Hypothalamus (tissue), 51 donors: ENCODE results near the gene FERMT3.
"Not testable (repeated sequence)": the region's sequence is repeated elsewhere in the genome, so short reads cannot be mapped to it uniquely, and the experiment has no call there.

ENCODE experiments used
- DNase-seq, 51 donors: peaks; one replicate each; lab custom pipeline; 2025; lab: John Stamatoyannopoulos, UW

Gene FERMT3

GRCh38 chr11:64206457-64207255 lies at the start of gene FERMT3:
Gene FERMT3 (plus strand): TSS chr11:64206721. CDS start chr11:64207365, 644 bp downstream.
- peak in 9 of 51 donors; percentile 12 to 30 (median 23) for DNase-seq

DNA sequence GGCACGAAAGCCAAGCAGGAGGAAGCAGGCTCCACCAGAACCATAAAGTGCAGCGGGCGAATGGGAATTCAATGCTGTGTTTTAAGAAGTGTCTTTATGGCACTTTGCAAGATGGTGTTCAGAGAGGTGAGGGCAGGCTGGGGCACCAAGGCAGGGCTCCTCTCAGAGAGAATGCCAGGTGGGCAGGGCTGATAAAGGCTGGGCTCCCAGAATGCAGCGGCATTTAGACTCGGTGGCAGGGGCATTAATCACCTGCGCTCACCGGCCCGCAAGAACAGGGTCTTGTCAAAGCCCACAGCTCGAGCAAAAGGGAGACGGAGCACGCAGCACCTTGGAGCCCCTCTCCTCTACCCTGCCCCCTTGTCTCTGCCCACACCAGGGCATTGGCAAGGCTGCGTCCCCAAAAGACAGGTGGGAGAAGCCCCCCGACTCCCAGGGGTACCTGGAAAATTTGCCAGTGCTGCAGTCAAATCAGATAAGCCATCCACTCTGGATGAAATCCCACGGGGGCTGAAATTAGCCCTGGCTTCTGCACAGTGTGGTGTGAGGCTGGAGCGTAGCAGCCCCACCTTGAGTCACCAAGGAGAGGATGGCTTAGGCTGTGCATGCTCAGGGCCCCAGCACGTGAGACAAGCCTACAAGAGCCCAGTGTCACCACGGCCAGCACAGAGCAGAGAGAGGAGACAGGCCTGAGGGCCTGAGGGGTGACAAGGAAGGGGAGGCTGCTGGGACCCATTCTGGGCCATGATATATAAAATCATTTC lies 48.7 kb upstream of the FERMT3 start:
- no peak for DNase-seq

- no peak for DNase-seq
Measured at GRCh38 chr11:64161037-64161436, 45.5 kb upstream of the FERMT3 start.

DNA sequence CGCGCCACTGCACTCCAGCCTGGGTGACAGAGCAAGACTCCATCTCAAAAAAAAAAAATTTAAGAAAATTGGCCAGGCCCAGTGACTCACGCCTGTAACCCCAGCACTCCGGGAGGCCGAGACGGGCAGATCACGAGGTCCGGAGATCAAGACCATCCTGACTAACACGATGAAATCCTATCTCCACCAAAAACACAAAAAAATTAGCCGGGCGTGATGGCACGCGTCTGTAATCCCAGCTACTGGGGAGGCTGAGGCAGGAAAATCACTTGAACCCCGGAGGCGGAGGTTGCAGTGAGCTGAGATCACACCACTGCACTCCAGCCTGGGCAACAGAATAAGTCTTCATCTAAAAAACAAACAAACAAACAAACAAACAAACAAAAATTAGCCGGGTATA lies 43.8 kb upstream of the FERMT3 start:
- DNase-seq = not testable (repeated sequence)

GRCh38 chr11:64163951-64164350 lies 42.6 kb upstream of the FERMT3 start:
- DNase-seq = no peak

GRCh38 chr11:64164392-64165312 lies 41.9 kb upstream of the FERMT3 start:
- DNase-seq = peak in 1 of 51 donors; percentile 29

GRCh38 chr11:64165481-64165841 lies 41.1 kb upstream of the FERMT3 start:
- peak in 1 of 51 donors; percentile 37 for DNase-seq

DNA sequence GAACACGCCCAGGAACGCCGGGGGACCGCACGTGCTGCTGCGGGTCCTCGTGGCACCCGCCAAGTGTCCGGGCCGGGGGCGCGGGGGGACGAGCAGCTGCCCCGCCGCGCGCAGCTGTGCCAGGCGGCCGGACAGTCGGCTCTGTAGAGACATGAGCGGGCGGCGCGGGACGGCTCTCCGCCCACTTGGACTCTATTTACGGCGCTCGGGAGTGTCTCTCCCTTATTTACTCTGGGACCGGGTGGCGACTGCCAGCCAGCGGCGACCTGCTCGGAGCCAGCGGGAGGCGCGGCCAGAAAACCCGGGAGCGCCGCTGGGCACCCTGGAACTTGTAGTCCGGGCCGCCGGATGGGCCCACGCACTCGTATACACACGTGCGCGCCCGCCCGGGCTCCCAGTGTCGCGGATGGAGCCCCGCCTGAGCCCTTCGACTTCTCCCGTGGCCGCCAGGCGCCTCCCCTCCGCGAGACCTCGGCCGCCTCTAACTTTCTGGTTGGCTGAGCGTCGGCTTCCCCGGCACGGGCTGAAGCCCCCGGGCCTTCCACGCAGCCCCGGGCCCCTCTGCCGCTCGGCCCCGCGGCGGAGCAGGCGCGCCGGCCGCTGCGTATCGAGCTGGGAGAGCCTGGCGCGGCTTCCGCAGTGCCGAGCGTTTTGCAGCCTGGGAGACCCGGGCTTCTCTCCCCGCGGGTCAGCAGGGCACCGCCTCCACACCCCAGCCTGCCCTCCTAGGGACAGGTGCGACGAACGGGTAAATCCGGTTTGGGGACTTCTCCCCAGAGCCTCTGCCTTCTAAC lies 40.5 kb upstream of the FERMT3 start, which contains the start of gene MACROD1:
Gene MACROD1 (minus strand): TSS at position 272 of the 794 bp plus-strand sequence. CDS start 119 bp downstream, at position 153.
- DNase-seq = peak in 43 of 51 donors; percentile 28 to 85 (median 64)

DNA sequence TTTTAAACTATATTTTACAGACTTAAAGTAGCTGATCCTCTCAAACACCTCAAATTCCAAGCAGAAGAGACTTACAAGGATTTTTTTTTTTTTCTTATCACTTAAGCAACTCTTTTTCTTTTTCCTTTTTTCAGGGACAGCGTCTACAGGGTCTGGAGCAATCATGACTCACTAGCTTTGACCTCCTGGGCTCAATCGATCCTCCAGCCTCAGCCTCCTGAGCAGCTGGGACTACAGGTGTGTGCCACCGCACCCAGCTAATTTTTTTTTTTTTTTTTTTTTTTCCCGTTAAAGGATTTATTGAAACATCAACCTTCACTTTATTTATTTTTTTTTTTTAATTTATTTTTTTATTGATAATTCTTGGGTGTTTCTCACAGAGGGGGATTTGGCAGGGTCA lies 36.1 kb upstream of the FERMT3 start:
- DNase-seq = no peak

- no peak for DNase-seq
Measured at GRCh38 chr11:64173616-64174355, 32.7 kb upstream of the FERMT3 start.

GRCh38 chr11:64176751-64177150 lies 29.8 kb upstream of the FERMT3 start:
- DNase-seq = no peak

DNA sequence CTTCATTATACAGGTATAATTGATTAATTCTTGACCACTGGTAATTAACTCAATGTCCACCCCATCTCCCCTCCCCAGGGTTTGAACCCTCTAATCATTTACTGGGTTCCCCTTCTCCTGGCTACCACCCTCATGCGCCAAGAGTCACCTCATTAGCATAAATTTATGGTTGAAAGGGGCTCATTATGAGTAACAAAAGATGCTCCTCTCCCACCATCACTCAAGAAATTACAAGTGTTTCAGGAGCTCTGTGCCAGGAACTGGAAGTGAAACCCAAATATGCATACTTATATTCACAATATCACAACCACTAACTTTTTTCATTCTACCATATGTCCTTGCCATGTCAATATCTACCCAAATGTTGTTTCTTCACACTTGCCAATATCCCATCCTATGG lies 28.3 kb upstream of the FERMT3 start:
- no peak for DNase-seq

DNA sequence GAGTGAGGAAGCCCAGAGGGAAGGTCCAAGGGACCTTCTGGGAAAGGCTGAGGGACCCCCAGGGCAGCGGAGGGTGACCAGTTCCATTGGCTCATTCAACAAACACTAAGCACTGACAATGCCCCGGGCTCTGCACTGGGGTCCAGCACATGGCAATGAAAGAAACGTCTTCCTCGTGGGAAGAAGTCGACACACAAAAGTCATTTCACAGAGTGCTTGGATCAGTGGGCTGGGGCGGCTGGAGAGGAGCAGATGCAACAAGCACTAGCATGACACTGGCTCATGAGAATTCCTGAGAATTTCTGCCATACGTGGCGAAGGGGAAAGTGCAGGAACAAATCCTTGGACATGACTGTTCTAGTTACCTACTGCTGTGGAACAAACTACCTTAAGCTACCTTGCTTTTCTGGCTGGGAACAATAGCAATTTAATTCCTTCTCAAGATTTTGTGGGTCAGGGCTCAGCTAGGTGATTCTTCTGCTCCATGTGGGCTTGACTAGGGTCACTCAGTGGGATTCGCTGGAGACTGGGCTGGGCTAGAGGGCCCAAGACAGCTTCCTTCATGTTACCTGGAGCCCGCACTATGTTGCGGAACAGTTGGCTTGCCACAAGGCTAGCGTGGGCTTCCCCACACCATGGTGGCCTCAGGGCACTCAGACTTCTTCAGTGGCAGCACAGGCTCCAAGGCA lies 27.4 kb upstream of the FERMT3 start:
- no peak for DNase-seq

DNA sequence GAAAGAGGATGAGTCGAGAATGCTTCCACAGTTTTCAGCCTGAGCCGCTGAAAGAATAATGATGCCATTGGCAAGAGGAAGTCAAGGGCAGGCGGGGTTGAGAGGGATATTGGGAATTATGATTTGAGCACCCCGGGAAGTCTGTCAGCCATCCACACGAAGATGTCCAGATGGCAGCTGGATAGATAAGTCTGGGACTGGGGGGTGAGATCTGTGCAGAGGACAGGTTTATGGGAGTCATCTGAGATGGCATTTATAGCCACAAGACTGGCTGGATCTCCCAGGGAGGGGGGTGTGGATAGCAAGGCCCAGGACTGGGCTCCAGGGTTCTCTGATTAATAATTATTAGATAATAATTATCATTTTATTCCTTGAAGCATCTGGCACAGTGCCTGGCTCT lies 25.6 kb upstream of the FERMT3 start:
- DNase-seq = peak in 1 of 51 donors; percentile 13

DNA sequence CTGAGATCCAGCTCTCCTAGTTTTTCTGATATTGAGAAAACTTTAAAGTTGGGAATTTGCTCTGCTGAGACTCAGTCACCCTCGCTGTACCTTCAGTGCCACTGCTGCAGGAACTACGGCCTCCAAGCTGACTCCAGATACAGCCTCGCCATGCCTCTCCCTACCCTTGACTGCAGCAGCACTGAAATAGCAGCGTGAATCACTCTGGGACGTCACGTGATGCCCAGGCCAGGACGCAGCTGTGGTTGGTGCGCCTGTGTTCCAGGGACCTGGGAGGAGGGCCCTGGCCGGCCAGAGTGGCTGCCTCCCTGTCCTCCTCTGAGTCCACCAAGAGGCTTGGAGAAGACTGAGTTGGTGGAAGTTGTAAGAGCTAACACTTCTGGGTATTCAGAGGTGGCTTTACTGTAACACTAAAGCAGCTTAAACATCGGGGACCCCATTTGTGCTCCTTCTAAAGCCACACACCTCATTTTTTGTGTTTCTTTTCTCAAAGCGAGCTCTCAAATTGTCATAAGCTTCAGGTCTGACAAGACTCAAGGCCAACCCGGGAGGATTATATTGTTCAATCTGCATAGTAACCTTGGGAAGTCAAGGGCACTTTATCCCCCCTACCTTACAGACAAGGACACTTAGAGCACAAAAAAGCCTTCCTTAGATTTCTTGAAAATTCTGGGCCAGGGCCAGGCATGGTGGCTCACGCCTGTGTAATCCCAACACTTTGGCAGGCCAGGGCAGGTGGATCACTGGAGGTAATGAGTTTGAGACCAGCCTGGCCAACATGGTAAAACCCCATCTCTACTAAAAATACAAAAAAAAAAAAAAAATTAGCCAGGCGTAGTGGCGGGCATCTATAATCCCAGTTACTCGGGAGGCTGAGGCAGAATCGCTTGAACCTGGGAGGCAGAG lies 24.8 kb upstream of the FERMT3 start:
- peak; percentile 23 to 95 (median 88) for DNase-seq

DNA sequence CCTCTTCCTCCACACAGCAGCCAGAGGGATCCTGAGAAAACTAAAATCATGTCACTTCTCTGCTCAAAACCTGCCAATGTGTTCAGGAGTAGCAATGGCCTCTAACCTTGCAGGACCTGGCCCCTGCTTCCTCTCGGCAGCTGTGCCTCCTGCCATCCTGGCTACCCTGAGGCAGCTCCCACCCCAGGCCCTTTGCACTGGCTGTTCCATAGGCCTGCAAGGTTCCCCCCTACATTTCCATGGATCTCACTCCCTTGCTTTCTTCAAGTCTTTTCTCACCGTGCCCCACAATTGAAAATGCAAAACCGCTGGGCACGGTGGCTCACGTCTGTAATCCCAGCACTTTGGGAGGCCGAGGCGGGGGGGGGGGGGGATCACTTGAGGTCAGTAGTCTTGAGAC lies 22.6 kb upstream of the FERMT3 start:
- no peak for DNase-seq

DNA sequence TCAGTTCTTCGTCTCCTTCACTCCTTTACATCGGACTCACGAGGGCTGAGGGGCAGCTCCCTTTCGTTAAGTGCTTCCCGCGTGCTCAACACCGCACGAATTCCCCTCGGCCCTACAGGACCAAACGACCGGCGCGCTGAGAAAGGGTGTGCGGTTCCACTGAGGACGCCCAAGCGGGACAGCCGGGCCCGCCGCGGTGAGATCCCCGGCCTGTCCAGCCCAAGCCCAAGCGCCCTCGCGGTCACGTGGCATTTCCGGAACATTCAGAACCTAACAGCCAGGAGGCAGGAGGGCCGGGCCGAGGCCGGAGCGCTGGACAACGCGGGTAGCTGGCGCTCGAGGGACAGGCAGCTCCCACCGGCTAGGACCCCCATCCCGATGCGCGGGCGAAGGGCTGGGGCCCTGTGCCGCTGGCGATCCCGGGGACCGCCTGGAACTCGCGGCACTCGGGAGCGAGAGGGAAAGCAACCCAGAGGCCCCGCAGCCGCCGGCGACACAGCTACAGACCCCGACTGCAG lies 21.3 kb upstream of the FERMT3 start:
- peak in 46 of 51 donors; percentile 58 to 99 (median 90) for DNase-seq
